HG02970 (cell line): ENCODE measurements around the gene NPAS3.

ENCODE experiments used
- ATAC-seq: cut with Tn5 transposase; IDR thresholded peaks from one replicate; pipeline ENCODE4 v1.9.1; 2021; ENCODE audit warnings: mild to moderate bottlenecking, moderate library complexity, moderate number of reproducible peaks; ENCODE audit not compliant: unreplicated experiment, low FRiP score

Gene NPAS3

GRCh38 chr14:33237115-33237740 is 298.5 kb downstream of the NPAS3 start:
- no peak for ATAC-seq

GRCh38 chr14:33239465-33239864 is 300.8 kb downstream of the NPAS3 start:
- no peak for ATAC-seq

- ATAC-seq: no peak
Measured at GRCh38 chr14:33240466-33240865, 301.8 kb downstream of the NPAS3 start.

GRCh38 chr14:33241331-33241730 is 302.7 kb downstream of the NPAS3 start:
- no peak for ATAC-seq

- no peak for ATAC-seq
Measured at GRCh38 chr14:33249233-33249820, 310.6 kb downstream of the NPAS3 start.

- ATAC-seq: no peak
Measured at GRCh38 chr14:33250963-33251362, 312.3 kb downstream of the NPAS3 start.

GRCh38 chr14:33254342-33254741 is 315.7 kb downstream of the NPAS3 start:
- no peak for ATAC-seq

GRCh38 chr14:33254861-33255395 is 316.2 kb downstream of the NPAS3 start:
- no peak for ATAC-seq

GRCh38 chr14:33257796-33258195 is 319.1 kb downstream of the NPAS3 start:
- ATAC-seq: no peak

GRCh38 chr14:33259764-33260163 is 321.1 kb downstream of the NPAS3 start:
- ATAC-seq: no peak

GRCh38 chr14:33271216-33271615 is 332.5 kb downstream of the NPAS3 start:
- ATAC-seq: no peak

- ATAC-seq: no peak
Measured at GRCh38 chr14:33271891-33272290, 333.2 kb downstream of the NPAS3 start.

- no peak for ATAC-seq
Measured at GRCh38 chr14:33273978-33274377, 335.3 kb downstream of the NPAS3 start.

GRCh38 chr14:33275879-33276278 is 337.2 kb downstream of the NPAS3 start:
- ATAC-seq: no peak

GRCh38 chr14:33279865-33280264 is 341.2 kb downstream of the NPAS3 start:
- ATAC-seq: no peak

- no peak for ATAC-seq
Measured at GRCh38 chr14:33280646-33281045, 342.0 kb downstream of the NPAS3 start.

GRCh38 chr14:33282331-33283230 is 343.9 kb downstream of the NPAS3 start:
- no peak for ATAC-seq

GRCh38 chr14:33285902-33286700 is 347.4 kb downstream of the NPAS3 start:
- ATAC-seq: no peak

- no peak for ATAC-seq
Measured at GRCh38 chr14:33287189-33287588, 348.5 kb downstream of the NPAS3 start.

- no peak for ATAC-seq
Measured at GRCh38 chr14:33290641-33291040, 352.0 kb downstream of the NPAS3 start.
